Measurements from ENCODE around the gene KIF19.
A peak's percentile ranks its signal among the peaks of the same experiment; 100 is the strongest.

- TF ChIP-seq CTCF (IDR thresholded peaks at IDR 0.05), result peak; percentile 30 to 68 (median 45)
- TF ChIP-seq POLR2A (IDR thresholded peaks at IDR 0.05), result no peak
These were observed 28.1 kb downstream of the KIF19 start for GRCh38 chr17:74354123-74354522.

Data from heart left ventricle (tissue), 13 donors.